HCT116 (cell line): ENCODE data around the gene RPL29.

ENCODE experiments used
- EZH2phosphoT487 ChIP-seq: fragments of 200-600 bp; IDR thresholded peaks from 2 replicates; pipeline ENCODE4 v1.6.1; 2018; ENCODE audit warnings: antibody characterized with exemption, borderline replicate concordance
- POLR2A ChIP-seq: IDR thresholded peaks from 2 replicates; pipeline ENCODE4 v1.7.0; 2011; ENCODE audit warnings: borderline replicate concordance; ENCODE audit not compliant: insufficient read depth, insufficient read length; ENCODE audit errors: extremely low read depth
- POLR2AphosphoS5 ChIP-seq: IDR thresholded peaks from 2 replicates; pipeline ENCODE4 v1.6.1; 2011; ENCODE audit warnings: mild to moderate bottlenecking, low read depth, low read length, moderate library complexity
- YY1 ChIP-seq: IDR thresholded peaks from 2 replicates; pipeline ENCODE4 v1.6.1; 2011; ENCODE audit warnings: low read length, low read depth, moderate library complexity, mild to moderate bottlenecking; ENCODE audit not compliant: insufficient replicate concordance; ENCODE audit errors: extremely low read depth
- ZNF274 ChIP-seq: fragments of 200-500 bp; sonication (Bioruptor generic); IDR thresholded peaks from 2 replicates; pipeline ENCODE4 v1.6.1; 2014; ENCODE audit warnings: mild to moderate bottlenecking, low read depth, low read length, inconsistent platforms
- TF ChIP-seq, protein P1 (sequence below), 3 experiments: fragments of 200-600 bp in 1 of 3; sonication (generic) in 1 of 3; IDR thresholded peaks in 2 of 3; conservative IDR thresholded peaks in 1 of 3; 2 replicates each; pipeline ENCODE4 v1.5.1; 2012 to 2017; ENCODE audit warnings: low read depth in 2 of 3, low read length in 2 of 3, antibody characterized with exemption in 1 of 3, borderline replicate concordance in 1 of 3, control low read depth in 1 of 3, mild to moderate bottlenecking in 1 of 3, mixed read lengths in 1 of 3, mixed run types in 1 of 3, moderate library complexity in 1 of 3; ENCODE audit not compliant: insufficient read depth in 1 of 3

DNA sequence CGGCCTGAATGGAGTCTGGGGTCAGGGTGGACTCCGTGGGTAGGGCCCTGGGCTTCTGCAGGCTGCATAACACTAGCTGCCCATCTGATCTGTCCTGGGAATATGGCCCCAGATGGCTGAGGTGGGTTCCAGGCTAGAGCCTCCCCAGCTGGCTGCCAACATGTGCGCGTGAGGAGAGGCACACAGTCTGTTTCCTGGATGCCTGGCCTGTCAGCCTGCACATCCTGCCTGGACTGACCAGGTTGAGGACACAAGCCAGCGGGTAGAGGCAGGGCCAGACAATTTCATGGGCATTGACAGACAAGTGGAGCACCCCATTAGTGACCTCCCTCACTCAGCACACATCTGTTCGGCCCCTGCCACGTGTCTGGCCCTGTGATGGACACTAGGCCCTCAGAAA, 29.8 kb upstream of the RPL29 start:
- TF ChIP-seq, protein P1, sequence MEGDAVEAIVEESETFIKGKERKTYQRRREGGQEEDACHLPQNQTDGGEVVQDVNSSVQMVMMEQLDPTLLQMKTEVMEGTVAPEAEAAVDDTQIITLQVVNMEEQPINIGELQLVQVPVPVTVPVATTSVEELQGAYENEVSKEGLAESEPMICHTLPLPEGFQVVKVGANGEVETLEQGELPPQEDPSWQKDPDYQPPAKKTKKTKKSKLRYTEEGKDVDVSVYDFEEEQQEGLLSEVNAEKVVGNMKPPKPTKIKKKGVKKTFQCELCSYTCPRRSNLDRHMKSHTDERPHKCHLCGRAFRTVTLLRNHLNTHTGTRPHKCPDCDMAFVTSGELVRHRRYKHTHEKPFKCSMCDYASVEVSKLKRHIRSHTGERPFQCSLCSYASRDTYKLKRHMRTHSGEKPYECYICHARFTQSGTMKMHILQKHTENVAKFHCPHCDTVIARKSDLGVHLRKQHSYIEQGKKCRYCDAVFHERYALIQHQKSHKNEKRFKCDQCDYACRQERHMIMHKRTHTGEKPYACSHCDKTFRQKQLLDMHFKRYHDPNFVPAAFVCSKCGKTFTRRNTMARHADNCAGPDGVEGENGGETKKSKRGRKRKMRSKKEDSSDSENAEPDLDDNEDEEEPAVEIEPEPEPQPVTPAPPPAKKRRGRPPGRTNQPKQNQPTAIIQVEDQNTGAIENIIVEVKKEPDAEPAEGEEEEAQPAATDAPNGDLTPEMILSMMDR (IDR thresholded peaks at IDR 0.05 in 2 of 3, conservative IDR thresholded peaks at IDR 0.05 in 1 of 3; ENCODE audit: borderline replicate concordance in 1 of 3, insufficient read depth in 1 of 3, low read depth in 2 of 3, low read length in 2 of 3) = no peak
- TF ChIP-seq POLR2A = no peak
- no peak for TF ChIP-seq ZNF274
- no peak for TF ChIP-seq YY1
- TF ChIP-seq EZH2phosphoT487 = no peak
- TF ChIP-seq POLR2AphosphoS5 = no peak
